Measurements from ENCODE around the gene HOMER1. TPM values are rescaled to one million over a fixed set of nuclear protein-coding genes. Genes with fewer than 3 reads are reported as not detected.

The HOMER1 gene
- total RNA-seq, 4 donors from 2014 or later = 3.1 to 80.5 (median 11.4) TPM

- TF ChIP-seq CTCF (IDR thresholded peaks at IDR 0.05) = no peak
- ATAC-seq (ENCODE audit: low FRiP score) = no peak
Measured at GRCh38 chr5:79503794-79504495, 10.0 kb downstream of the HOMER1 start.

GRCh38 chr5:79499640-79500273 lies 14.2 kb downstream of the HOMER1 start:
- no peak for TF ChIP-seq CTCF (IDR thresholded peaks at IDR 0.05)
- no peak for ATAC-seq (ENCODE audit: low FRiP score)
- DNase-seq (ENCODE audit: low spot score) = no peak

More at GRCh38 chr5:79503794-79504495, 10.0 kb downstream of the HOMER1 start:
- no peak for DNase-seq (ENCODE audit: low spot score)

- no peak for TF ChIP-seq CTCF (IDR thresholded peaks at IDR 0.05)
- DNase-seq (ENCODE audit: low spot score) = no peak
- ATAC-seq (ENCODE audit: low FRiP score) = peak; percentile 57
Measured at GRCh38 chr5:79495311-79495710, 18.6 kb downstream of the HOMER1 start.

GRCh38 chr5:79493596-79494345 lies 20.2 kb downstream of the HOMER1 start:
- ATAC-seq (ENCODE audit: low FRiP score) (no peak), DNase-seq (ENCODE audit: low spot score) (no peak)
- no peak for TF ChIP-seq CTCF (IDR thresholded peaks at IDR 0.05)

GRCh38 chr5:79491690-79492317 lies 22.1 kb downstream of the HOMER1 start:
- no peak for ATAC-seq (ENCODE audit: low FRiP score)
- no peak for DNase-seq (ENCODE audit: low spot score)

More at GRCh38 chr5:79491690-79492317, 22.1 kb downstream of the HOMER1 start:
- no peak for TF ChIP-seq CTCF (IDR thresholded peaks at IDR 0.05)

All from omental fat pad (tissue), 4 donors.